H1 (cell line): ENCODE measurements around the gene ARPC4. TPM values are rescaled to one million over a fixed set of nuclear protein-coding genes. Genes with fewer than 3 reads are reported as not detected.

Experiments
- CTCF ChIA-PET: fragments of 300-600 bp; sonication (Branson Sonifier 250); formaldehyde crosslinking; loops from one replicate; lab custom pipeline; 2021; ENCODE audit not compliant: partially characterized antibody; lab: Charles Lee
- POLR2A ChIA-PET: fragments of 300-600 bp; sonication (Branson Sonifier 250); formaldehyde crosslinking; loops from one replicate; lab custom pipeline; 2021; ENCODE audit warnings: inconsistent platforms; ENCODE audit not compliant: partially characterized antibody; lab: Charles Lee
- DNase-seq, 2 experiments: peaks; one replicate each; pipeline versions ENCODE4 v3.0.0 to v3.0.0-alpha.2; 2010 to 2022; ENCODE audit warnings: low spot score in 2 of 2, low read depth in 1 of 2, mixed read lengths in 1 of 2
- FAIRE-seq: peaks from 2 replicates; lab custom pipeline; 2011; peaks lifted over from hg19 to GRCh38; lab: Jason Lieb, UNC
- H2AFZ ChIP-seq: 2 replicates; pipeline ENCODE4 v1.8.1; 2012; ENCODE audit warnings: low read length, inconsistent platforms
- H2AK5ac ChIP-seq: 2 replicates; pipeline ENCODE4 v1.6.1; 2013; ENCODE audit warnings: low read depth, low read length
- H2BK120ac ChIP-seq: replicated peaks from 2 replicates; pipeline ENCODE3; 2013; ENCODE audit warnings: low read depth, low read length, inconsistent platforms
- H2BK12ac ChIP-seq: 2 replicates; pipeline ENCODE4 v1.6.1; 2013; ENCODE audit warnings: low read depth, low read length
- H2BK15ac ChIP-seq: 2 replicates; pipeline ENCODE4 v1.6.1; 2013; ENCODE audit warnings: low read length
- H2BK20ac ChIP-seq: 2 replicates; pipeline ENCODE4 v1.6.1; 2013; ENCODE audit warnings: low read length
- H2BK5ac ChIP-seq: 2 replicates; pipeline ENCODE4 v1.6.1; 2013; ENCODE audit warnings: low read depth, low read length
- H3K14ac ChIP-seq: 2 replicates; pipeline ENCODE4 v1.6.1; 2013; ENCODE audit warnings: inconsistent platforms; ENCODE audit not compliant: insufficient read length
- H3K18ac ChIP-seq: 2 replicates; pipeline ENCODE4 v1.6.1; 2013; ENCODE audit warnings: low read length; ENCODE audit errors: extremely low read depth
- H3K23ac ChIP-seq: 2 replicates; pipeline ENCODE4 v1.6.1; 2013; ENCODE audit warnings: inconsistent platforms; ENCODE audit not compliant: insufficient read length
- H3K23me2 ChIP-seq: 2 replicates; pipeline ENCODE4 v1.6.1; 2013; ENCODE audit warnings: low read depth, low read length
- H3K27ac ChIP-seq: 2 replicates; pipeline ENCODE4 v1.6.1; 2011; ENCODE audit warnings: low read depth, low read length, inconsistent platforms
- H3K27me3 ChIP-seq, 4 experiments: replicated peaks in 1 of 4; 1 replicate in 1 of 4; 2 replicates in 3 of 4; pipeline versions ENCODE4 v1.6.1 to v1.8.1; 2011 to 2013; ENCODE audit warnings: low read length in 3 of 4, mild to moderate bottlenecking in 3 of 4, inconsistent platforms in 2 of 4, mixed read lengths in 2 of 4, moderate library complexity in 1 of 4; ENCODE audit not compliant: control insufficient read depth in 3 of 4, insufficient read depth in 3 of 4; ENCODE audit errors: extremely low read depth in 1 of 4
- H3K36me3 ChIP-seq, 4 experiments: 2 replicates each; pipeline versions ENCODE4 v1.6.1 to v1.8.1; 2011 to 2013; ENCODE audit warnings: mild to moderate bottlenecking in 4 of 4, low read length in 3 of 4, moderate library complexity in 2 of 4, control low read depth in 1 of 4, inconsistent platforms in 1 of 4; ENCODE audit not compliant: insufficient read depth in 4 of 4, control insufficient read depth in 2 of 4
- H3K4ac ChIP-seq: replicated peaks from 2 replicates; pipeline ENCODE3; 2013; ENCODE audit warnings: low read length, low read depth, mixed read lengths, inconsistent platforms; ENCODE audit not compliant: insufficient read length
- H3K4me1 ChIP-seq, 4 experiments: replicated peaks in 1 of 4; 1 replicate in 1 of 4; 2 replicates in 3 of 4; pipeline versions ENCODE4 v1.6.1 to v1.8.1; 2011 to 2013; ENCODE audit warnings: low read length in 3 of 4, inconsistent platforms in 2 of 4, mixed read lengths in 1 of 4; ENCODE audit not compliant: insufficient read depth in 4 of 4, control insufficient read depth in 3 of 4
- H3K4me2 ChIP-seq, 2 experiments: 2 replicates each; pipeline versions ENCODE4 v1.6.1 to v1.8.1; 2011 to 2013; ENCODE audit warnings: low read depth in 2 of 2, low read length in 2 of 2, control low read depth in 1 of 2, inconsistent platforms in 1 of 2, mild to moderate bottlenecking in 1 of 2; ENCODE audit not compliant: insufficient read depth in 1 of 2
- H3K4me3 ChIP-seq, 4 experiments: fragments of 200-600, 300-600 bp in 1 of 4; sonication (generic), shearing (Covaris generic), sonication (Bioruptor Twin) in 1 of 4; 2 replicates each; pipeline versions ENCODE4 v1.5.1 to v1.8.1; 2011 to 2016; ENCODE audit warnings: low read length in 4 of 4, low read depth in 3 of 4, control low read depth in 2 of 4, inconsistent platforms in 2 of 4, mild to moderate bottlenecking in 2 of 4, mixed read lengths in 1 of 4, moderate library complexity in 1 of 4; ENCODE audit not compliant: insufficient read depth in 2 of 4; ENCODE audit errors: extremely low read depth in 1 of 4
- H3K56ac ChIP-seq: replicated peaks from 2 replicates; pipeline ENCODE3; 2013; ENCODE audit warnings: low read depth, mild to moderate bottlenecking, mixed read lengths, low read length, inconsistent platforms; ENCODE audit not compliant: insufficient read length
- H3K79me1 ChIP-seq: 2 replicates; pipeline ENCODE4 v1.6.1; 2013; ENCODE audit warnings: low read depth, low read length, control low read depth
- H3K79me2 ChIP-seq, 2 experiments: 2 replicates each; pipeline versions ENCODE4 v1.6.1 to v1.8.1; 2012 to 2013; ENCODE audit warnings: low read length in 2 of 2, mild to moderate bottlenecking in 2 of 2, inconsistent platforms in 1 of 2; ENCODE audit not compliant: insufficient read depth in 2 of 2, control insufficient read depth in 1 of 2
- H3K9ac ChIP-seq, 4 experiments: replicated peaks in 1 of 4; 1 replicate in 1 of 4; 2 replicates in 3 of 4; pipeline versions ENCODE4 v1.6.1 to v1.8.1; 2011 to 2013; ENCODE audit warnings: low read depth in 3 of 4, low read length in 3 of 4, control low read depth in 2 of 4, mild to moderate bottlenecking in 2 of 4, moderate library complexity in 2 of 4, inconsistent platforms in 1 of 4; ENCODE audit errors: extremely low read depth in 1 of 4
- H3K9me3 ChIP-seq, 2 experiments: 2 replicates each; pipeline versions ENCODE4 v1.6.1 to v1.8.1; 2012 to 2013; ENCODE audit warnings: mild to moderate bottlenecking in 2 of 2, moderate library complexity in 2 of 2, control low read depth in 1 of 2, inconsistent platforms in 1 of 2, low read depth in 1 of 2, low read length in 1 of 2, mixed read lengths in 1 of 2; ENCODE audit not compliant: insufficient read depth in 2 of 2
- H4K20me1 ChIP-seq, 2 experiments: replicated peaks in 1 of 2; 2 replicates each; pipeline versions ENCODE3 to v1.8.1; 2011 to 2013; ENCODE audit warnings: inconsistent platforms in 2 of 2, low read length in 2 of 2, mild to moderate bottlenecking in 1 of 2; ENCODE audit not compliant: insufficient read depth in 2 of 2, control insufficient read depth in 1 of 2
- H4K5ac ChIP-seq: 2 replicates; pipeline ENCODE4 v1.6.1; 2013; ENCODE audit warnings: low read length, low read depth, mixed read lengths, inconsistent platforms; ENCODE audit not compliant: insufficient read length
- H4K8ac ChIP-seq: 2 replicates; pipeline ENCODE4 v1.8.0; 2013; ENCODE audit warnings: mild to moderate bottlenecking, moderate library complexity, low read length, inconsistent platforms; ENCODE audit not compliant: insufficient read depth; ENCODE audit errors: extremely low read depth
- H4K91ac ChIP-seq: replicated peaks from 2 replicates; pipeline ENCODE3; 2013; ENCODE audit warnings: low read length, mixed read lengths, inconsistent platforms; ENCODE audit not compliant: insufficient read length
- ASH2L ChIP-seq: fragments of 200-600, 300-600 bp; sonication (generic); IDR thresholded peaks from one replicate; pipeline ENCODE4 v1.7.1; 2017; ENCODE audit warnings: low read length
- WGBS, 2 experiments: shearing (Covaris generic) in 1 of 2; methylation state at CpG; one replicate each; pipeline versions ENCODE4 v1.1.6 to v1.1.7; 2013 to 2015; ENCODE audit warnings: low lambda C conversion rate in 2 of 2, mixed read lengths in 2 of 2, inconsistent platforms in 1 of 2, low coverage in 1 of 2, missing lambda C conversion rate in 1 of 2; ENCODE audit not compliant: insufficient replicate concordance in 2 of 2, insufficient coverage in 1 of 2, insufficient read length in 1 of 2; ENCODE audit errors: extremely low coverage in 1 of 2, missing lambda C conversion rate in 1 of 2; 5-methylcytosine and 5-hydroxymethylcytosine counted together
- polyA plus RNA-seq, 7 experiments: library from polyadenylated mRNA; depleted of rRNA in 3 of 7; stranded (reverse) in 5 of 7; unstranded in 2 of 7; fragments of >200 nt in 5 of 7; fragments of 200-250 nt in 2 of 7; gene quantifications; 1 replicate in 5 of 7; 2 replicates in 1 of 7; 4 replicates in 1 of 7; pipeline versions ENCODE4 v1.2.1 to v1.2.3, GENCODE V29; 2011 to 2013; ENCODE audit warnings: missing spikeins in 2 of 7, mixed read lengths in 2 of 7
- total RNA-seq: library from RNA; stranded (reverse); fragmentation: NEBNext Ultra II Directional; extraction: Animal tissue kit (Norgen Biotek cat#: 25700); gene quantifications from 2 replicates; pipeline ENCODE4 v1.2.1, GENCODE V29; 2021

Gene ARPC4
- total and polyA plus RNA-seq, 2 of the 8 experiments (the other 6 are each of a cell fraction or from before 2014, with no cell fraction given): 138 to 154 TPM

GRCh38 chr3:9807981-9808344 lies 15.1 kb downstream of the ARPC4 start:
- Histone ChIP-seq H3K9me3 (no peaks in the 10 kb centered on the region), H3K4ac (no peak overlapping the region), H2AFZ (no peak overlapping the region), H3K4me3 (no peak overlapping the region), H2AK5ac (no peak overlapping the region), H3K27me3 (peaks cover 0 to 11% (median 9%) of the 10 kb centered on the region in 4 experiments; a peak in 5 of 7 replicates), H3K79me1 (no peaks in the 10 kb centered on the region), H4K8ac (no peak overlapping the region), H2BK15ac (no peak overlapping the region), H3K14ac (no peak overlapping the region), H3K18ac (no peak overlapping the region), H4K20me1 (peaks cover 3 to 10% of the 10 kb centered on the region in 2 experiments), H3K36me3 (peaks cover 22 to 35% (median 30%) of the 10 kb centered on the region in 4 experiments; a peak in 7 of 8 replicates), H3K27ac (no peak overlapping the region), H2BK5ac (no peak overlapping the region), H3K9ac (no peak overlapping the region), H3K56ac (no peak overlapping the region), H2BK12ac (no peak overlapping the region), H2BK120ac (no peak overlapping the region), H3K4me1 (peaks cover 0 to 9% (median 2%) of the 10 kb centered on the region in 4 experiments; a peak in 3 of 7 replicates), H2BK20ac (no peak overlapping the region), H4K91ac (no peak overlapping the region), H4K5ac (no peak overlapping the region), H3K23ac (no peak overlapping the region), H3K4me2 (no peak overlapping the region), H3K23me2 (peaks cover 2% of the 10 kb centered on the region; the same call in 1 of the 2 replicates), H3K79me2 (no peaks in the 10 kb centered on the region)
- POLR2A ChIA-PET: interaction anchor here (0.6 to 7.8 kb wide), 7 partner anchors 13 to 97 kb away, joined by 3 to 71 read pairs (median 6); partner anchors contain the start of genes ARPC4, OGG1, RPUSD3 and TADA3
- WGBS, 2 experiments: 100% methylated on average over 1 of the region's 2 CpGs; no CpG with 5 or more reads in 1 of the 2 experiments
- FAIRE-seq (no peak), DNase-seq (no peak)
- CTCF ChIA-PET: interaction anchor here (0.5 to 4.9 kb wide), 11 partner anchors 11 to 341 kb away, joined by 3 to 30 read pairs (median 3); partner anchors contain the start of gene ARPC4
- TF ChIP-seq ASH2L: no peak
